Left ventricle myocardium inferior (tissue), 1 donor: Measurements from ENCODE around the gene AQP5. TPM values are rescaled to one million over a fixed set of nuclear protein-coding genes. Genes with fewer than 3 reads are reported as not detected.

ENCODE experiments used
- DNase-seq: peaks from one replicate; pipeline ENCODE4 v3.0.0-alpha.2; 2020
- H3K27ac ChIP-seq: fragments of 200-600 bp; replicated peaks from 2 replicates; pipeline ENCODE4 v1.8.0; 2021
- H3K27me3 ChIP-seq: fragments of 200-600 bp; 2 replicates; pipeline ENCODE4 v1.8.0; 2021; ENCODE audit warnings: low read depth
- H3K36me3 ChIP-seq: fragments of 200-600 bp; 2 replicates; pipeline ENCODE4 v1.8.0; 2021
- H3K4me1 ChIP-seq: fragments of 200-600 bp; 2 replicates; pipeline ENCODE4 v1.8.0; 2021
- H3K4me3 ChIP-seq: fragments of 200-600 bp; 2 replicates; pipeline ENCODE4 v1.8.0; 2021; ENCODE audit warnings: mild to moderate bottlenecking, moderate library complexity
- H3K9me3 ChIP-seq: fragments of 200-600 bp; replicated peaks from 2 replicates; pipeline ENCODE4 v1.8.0; 2021
- intact Hi-C: fragments of 100-400 bp; cut with micrococcal nuclease; formaldehyde crosslinking; loops from one replicate; pipeline ENCODE4 v1.11.0; 2022
- total RNA-seq: library from RNA; stranded (reverse); fragmentation: NEBNext Ultra II Directional; extraction: Animal tissue kit (Norgen Biotek cat#: 25700); gene quantifications from one replicate; pipeline ENCODE4 v1.2.1, GENCODE V29; 2021
- TF ChIP-seq, protein P1 (sequence below): fragments of 200-600 bp; IDR thresholded peaks from 2 replicates; pipeline ENCODE4 v1.8.0; 2021; ENCODE audit warnings: antibody characterized with exemption, mild to moderate bottlenecking, borderline replicate concordance
- donor health status: DM: no; HTN: yes; CAD: no; lungs with severe emphysema.

Gene AQP5
- total RNA-seq, 1 donor from 2014 or later = 0.41 TPM

DNA sequence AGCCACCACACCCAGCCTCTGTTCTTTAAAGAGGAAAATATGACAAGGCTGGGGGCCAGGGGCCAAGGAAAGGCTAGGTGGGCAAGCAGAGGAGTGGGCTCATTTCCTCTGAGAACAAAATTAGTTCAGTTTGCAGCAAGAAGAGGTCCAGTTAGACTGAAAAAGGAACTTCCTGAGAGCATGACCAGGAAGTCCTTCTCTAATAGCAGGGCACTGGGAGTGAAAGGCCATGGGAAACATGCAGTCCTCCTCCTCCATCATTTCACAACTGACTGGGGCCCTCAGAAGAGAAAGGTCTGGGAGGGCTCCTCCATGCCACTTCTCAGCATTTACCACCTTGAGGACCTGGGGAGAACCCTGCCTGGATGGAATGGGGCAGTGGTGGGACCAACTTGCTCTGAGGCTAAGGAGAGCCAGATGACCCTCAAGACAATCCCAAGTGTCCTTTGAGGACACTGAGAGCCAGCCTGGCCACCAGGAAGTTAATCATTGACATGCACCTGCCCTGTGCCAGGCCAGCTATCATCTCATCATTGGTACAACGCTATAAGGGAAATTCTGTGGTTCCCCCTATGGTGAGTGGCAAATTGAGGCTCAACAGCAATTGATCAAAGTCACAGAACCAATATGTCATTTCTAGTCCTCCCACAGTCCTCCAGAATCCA lies 9.1 kb upstream of the AQP5 start:
- DNase-seq = no peak
- Histone ChIP-seq H3K36me3 (no peaks in the 10 kb centered on the region), H3K4me3 (no peak overlapping the region), H3K4me1 (no peaks in the 10 kb centered on the region), H3K27me3 (peaks cover 59% of the 10 kb centered on the region), H3K27ac (no peak overlapping the region), H3K9me3 (no peaks in the 10 kb centered on the region)
- TF ChIP-seq, protein P1, sequence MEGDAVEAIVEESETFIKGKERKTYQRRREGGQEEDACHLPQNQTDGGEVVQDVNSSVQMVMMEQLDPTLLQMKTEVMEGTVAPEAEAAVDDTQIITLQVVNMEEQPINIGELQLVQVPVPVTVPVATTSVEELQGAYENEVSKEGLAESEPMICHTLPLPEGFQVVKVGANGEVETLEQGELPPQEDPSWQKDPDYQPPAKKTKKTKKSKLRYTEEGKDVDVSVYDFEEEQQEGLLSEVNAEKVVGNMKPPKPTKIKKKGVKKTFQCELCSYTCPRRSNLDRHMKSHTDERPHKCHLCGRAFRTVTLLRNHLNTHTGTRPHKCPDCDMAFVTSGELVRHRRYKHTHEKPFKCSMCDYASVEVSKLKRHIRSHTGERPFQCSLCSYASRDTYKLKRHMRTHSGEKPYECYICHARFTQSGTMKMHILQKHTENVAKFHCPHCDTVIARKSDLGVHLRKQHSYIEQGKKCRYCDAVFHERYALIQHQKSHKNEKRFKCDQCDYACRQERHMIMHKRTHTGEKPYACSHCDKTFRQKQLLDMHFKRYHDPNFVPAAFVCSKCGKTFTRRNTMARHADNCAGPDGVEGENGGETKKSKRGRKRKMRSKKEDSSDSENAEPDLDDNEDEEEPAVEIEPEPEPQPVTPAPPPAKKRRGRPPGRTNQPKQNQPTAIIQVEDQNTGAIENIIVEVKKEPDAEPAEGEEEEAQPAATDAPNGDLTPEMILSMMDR = no peak
- intact Hi-C loops = no loop called here

DNA sequence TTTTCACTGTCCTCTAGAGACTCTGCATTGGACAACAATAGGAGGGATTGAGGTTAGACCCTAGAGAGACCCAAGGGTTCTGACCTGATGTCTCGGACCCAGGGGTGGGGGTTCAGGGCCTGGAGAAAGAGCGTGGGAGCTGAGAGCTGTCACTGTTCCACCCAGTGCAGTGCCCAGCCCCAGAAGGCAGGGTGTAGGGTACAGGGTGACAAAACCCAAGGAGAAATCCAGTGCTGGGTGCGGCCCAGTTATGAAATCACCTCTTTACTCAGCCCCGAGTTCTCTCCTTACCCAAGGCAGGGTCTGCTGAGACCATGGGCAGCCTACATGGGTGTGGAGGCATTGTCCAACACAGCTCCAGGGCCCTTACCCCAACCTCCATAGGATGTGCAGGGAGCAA lies 8.5 kb upstream of the AQP5 start:
- peaks cover 63% of the 10 kb centered on the region for H3K27me3 ChIP-seq
- H3K36me3 ChIP-seq = no peaks in the 10 kb centered on the region

DNA sequence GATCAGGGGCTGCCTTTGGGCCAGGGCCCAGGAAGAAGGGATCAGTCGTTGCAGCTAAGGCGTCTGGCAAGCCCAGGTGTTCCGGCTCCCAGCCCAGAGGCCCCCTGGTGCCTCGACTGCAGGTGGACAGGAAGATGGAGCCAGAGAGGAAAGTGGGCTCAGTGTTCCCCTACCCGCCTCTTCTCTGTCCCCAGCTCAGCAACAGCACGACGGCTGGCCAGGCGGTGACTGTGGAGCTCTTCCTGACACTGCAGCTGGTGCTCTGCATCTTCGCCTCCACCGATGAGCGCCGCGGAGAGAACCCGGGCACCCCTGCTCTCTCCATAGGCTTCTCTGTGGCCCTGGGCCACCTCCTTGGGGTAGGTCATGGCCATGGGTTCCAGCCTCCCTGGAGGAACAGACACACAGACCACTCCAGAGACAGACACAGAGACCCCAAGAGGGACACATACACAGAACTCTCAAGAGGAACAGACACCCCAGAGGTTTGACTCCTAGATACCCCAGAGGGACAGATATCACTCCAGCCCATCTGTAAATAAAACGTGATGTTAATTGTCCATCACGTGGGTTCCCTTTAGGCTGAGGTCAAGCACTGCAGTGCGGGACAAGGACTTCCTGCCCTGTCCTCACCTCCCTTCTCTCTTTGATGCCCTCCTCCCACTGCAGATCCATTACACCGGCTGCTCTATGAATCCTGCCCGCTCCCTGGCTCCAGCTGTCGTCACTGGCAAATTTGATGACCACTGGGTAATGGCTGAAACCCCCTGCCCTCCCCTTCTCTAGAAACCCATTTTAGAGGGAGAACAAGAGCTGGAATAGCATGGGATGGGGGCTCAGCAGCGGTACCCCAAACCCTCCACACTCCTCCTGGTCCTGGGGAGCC lies 7.5 kb upstream of the AQP5 start:
- no peaks in the 10 kb centered on the region for H3K9me3 ChIP-seq
- H3K27ac ChIP-seq = no peak overlapping the region
- H3K36me3 ChIP-seq = no peaks in the 10 kb centered on the region
- H3K27me3 ChIP-seq = peaks cover 72% of the 10 kb centered on the region
- DNase-seq = no peak
- intact Hi-C loops = no loop called here
- H3K4me3 ChIP-seq = no peak overlapping the region
- TF ChIP-seq, protein P1 = no peak
- H3K4me1 ChIP-seq = no peaks in the 10 kb centered on the region

More for the DNA sequence above, 8.5 kb upstream of the AQP5 start:
- Histone ChIP-seq H3K27ac (no peak overlapping the region), H3K4me3 (no peak overlapping the region), H3K4me1 (no peaks in the 10 kb centered on the region), H3K9me3 (no peaks in the 10 kb centered on the region)
- DNase-seq = no peak
- TF ChIP-seq, protein P1 = no peak
- intact Hi-C loops = no loop called here

DNA sequence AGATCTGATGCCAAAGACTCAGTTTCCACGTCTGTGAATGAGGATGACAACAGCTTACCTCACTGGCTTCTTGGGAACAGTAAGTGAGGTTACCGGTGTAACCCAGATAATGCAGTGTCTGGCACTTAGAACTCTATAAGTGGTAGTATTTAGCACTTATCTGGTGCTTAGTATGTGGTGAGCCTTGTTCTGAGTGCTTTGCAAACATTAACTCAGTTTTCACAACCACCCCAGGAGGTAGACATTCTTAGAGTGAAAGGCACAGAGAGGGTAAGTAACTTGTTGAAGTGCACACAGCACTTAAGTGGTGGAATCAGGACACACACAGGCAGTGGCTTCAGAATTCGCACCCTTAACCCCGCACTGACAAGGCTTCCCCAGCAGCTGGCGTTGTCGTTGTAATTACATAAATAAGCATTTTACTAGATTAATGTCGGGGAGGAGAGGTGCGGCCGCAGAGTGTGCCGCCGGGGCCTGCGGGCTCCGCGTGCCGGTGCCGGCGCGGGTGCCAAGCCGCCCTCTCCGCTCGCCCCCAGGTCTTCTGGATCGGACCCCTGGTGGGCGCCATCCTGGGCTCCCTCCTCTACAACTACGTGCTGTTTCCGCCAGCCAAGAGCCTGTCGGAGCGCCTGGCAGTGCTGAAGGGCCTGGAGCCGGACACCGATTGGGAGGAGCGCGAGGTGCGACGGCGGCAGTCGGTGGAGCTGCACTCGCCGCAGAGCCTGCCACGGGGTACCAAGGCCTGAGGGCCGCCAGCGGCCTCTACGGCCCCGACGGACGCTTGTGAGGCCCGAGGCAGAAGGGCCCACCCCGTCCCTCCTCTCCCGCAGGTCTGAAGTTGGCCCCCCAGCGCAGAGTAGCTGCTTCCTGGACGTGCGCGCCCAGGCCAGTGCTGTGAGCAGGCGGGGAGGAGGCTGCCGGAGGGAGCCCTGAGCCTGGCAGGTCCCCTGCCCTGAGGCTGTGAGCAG lies 6.5 kb upstream of the AQP5 start:
- Histone ChIP-seq H3K36me3 (no peaks in the 10 kb centered on the region), H3K9me3 (no peaks in the 10 kb centered on the region), H3K27me3 (peaks cover 77% of the 10 kb centered on the region), H3K27ac (no peak overlapping the region), H3K4me3 (no peak overlapping the region), H3K4me1 (peaks cover 8% of the 10 kb centered on the region)
- TF ChIP-seq, protein P1 = no peak
- intact Hi-C loops = no loop called here
- no peak for DNase-seq
